ENCODE measurements around the gene ATG4A.

GRCh38 chrX:108088511-108088910, 3.1 kb upstream of the ATG4A start:
- TF ChIP-seq GABPA (IDR thresholded peaks at IDR 0.05; ENCODE audit: low read depth) (no peak), CTCF (IDR thresholded peaks at IDR 0.05) (no peak), POLR2AphosphoS5 (IDR thresholded peaks at IDR 0.05; ENCODE audit: low read depth, low read length) (no peak), CHD2 (IDR thresholded peaks at IDR 0.05; ENCODE audit: low read length, partially characterized antibody) (no peak), REST (IDR thresholded peaks at IDR 0.05; ENCODE audit: low read depth, low read length) (no peak), YY1 (IDR thresholded peaks at IDR 0.05; ENCODE audit: low read depth) (no peak), ZBTB33 (IDR thresholded peaks at IDR 0.05; ENCODE audit: borderline replicate concordance, low read depth) (no peak), USF2 (IDR thresholded peaks at IDR 0.05; ENCODE audit: borderline replicate concordance, low read depth, low read length) (no peak), EP300 (IDR thresholded peaks at IDR 0.05; ENCODE audit: borderline replicate concordance in 1 of 2, low read depth in 1 of 2, low read length in 1 of 2) (no peak), SIN3A (IDR thresholded peaks at IDR 0.05; ENCODE audit: borderline replicate concordance, low read depth, low read length) (no peak), RAD21 (IDR thresholded peaks at IDR 0.05; ENCODE audit: low read length) (no peak), GATA2 (CRISPR knock-in tag; IDR thresholded peaks at IDR 0.05) (no peak), TEAD4 (IDR thresholded peaks at IDR 0.05; ENCODE audit: borderline replicate concordance, insufficient read depth) (no peak), JUND (IDR thresholded peaks at IDR 0.05) (no peak)
